Measurements from ENCODE around the gene KRTAP9-6. TPM values are rescaled to one million over a fixed set of nuclear protein-coding genes. Genes with fewer than 3 reads are reported as not detected.

KRTAP9-6 gene
- total and polyA plus RNA-seq, 2 of the 13 experiments (the other 11 are each of a cell fraction or from before 2014, with no cell fraction given), result not detected

DNA sequence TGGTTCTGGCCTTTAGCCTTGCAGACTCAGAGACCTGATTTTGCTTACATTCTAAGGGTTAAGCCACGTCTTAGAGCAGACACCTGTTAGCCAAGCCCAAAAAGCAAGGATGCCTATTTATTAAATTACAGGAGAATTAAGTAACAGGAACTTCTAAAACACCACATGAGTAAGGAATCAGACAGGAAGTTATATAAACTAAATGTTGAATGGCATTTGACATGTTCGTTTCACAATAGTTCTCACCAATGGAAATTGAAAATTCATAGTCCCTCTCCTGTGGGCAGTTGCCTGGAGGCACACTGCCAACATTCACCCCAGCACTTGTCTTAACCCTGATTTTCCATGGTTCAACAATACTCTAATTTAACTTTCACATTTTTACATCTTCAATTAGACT lies 19.4 kb downstream of the KRTAP9-6 start:
- ChIA-PET CTCF (ENCODE audit: low intra/inter-chr PET ratio, low total read pairs) (no interaction called here), POLR2A (no interaction called here)
- H3K27ac ChIP-seq (ENCODE audit: extremely low read length, insufficient read depth, low read length), result no peak overlapping the region
- DNase-seq (ENCODE audit: low spot score) (no peak), FAIRE-seq (no peak), ATAC-seq (no peak)
- H3K9me3 ChIP-seq (ENCODE audit: low read length), result no peaks in the 10 kb centered on the region
- H3K4me2 ChIP-seq (ENCODE audit: low read depth, low read length), result no peak overlapping the region
- 0% methylated on average over 2 of the region's 2 CpGs for WGBS (ENCODE audit: low lambda C conversion rate)
- H2AFZ ChIP-seq (ENCODE audit: low read length), result no peak overlapping the region
- in situ Hi-C loops (cut with HindIII; ENCODE audit: extremely low pct_ligation_motif_present, low pct_unique_long_range_greater_than_20kb), result no loop called here
- H3K79me2 ChIP-seq (ENCODE audit: insufficient read depth, low read length), result no peaks in the 10 kb centered on the region
- no TSS peak for BruUV-seq (replicated peaks)
- TF ChIP-seq ZNF562 (CRISPR knock-in tag; IDR thresholded peaks at IDR 0.05; ENCODE audit: borderline replicate concordance), result no peak
- TF ChIP-seq ZNF552 (CRISPR knock-in tag; IDR thresholded peaks at IDR 0.05; ENCODE audit: borderline replicate concordance), result no peak
- no peak for TF ChIP-seq CCDC6 (CRISPR knock-in tag; IDR thresholded peaks at IDR 0.05)
- no peak for TF ChIP-seq MLLT10 (CRISPR knock-in tag; IDR thresholded peaks at IDR 0.05)
- no peak for TF ChIP-seq ZNF644 (CRISPR knock-in tag; IDR thresholded peaks at IDR 0.05; ENCODE audit: low read depth)
- TF ChIP-seq ZC3H4 (CRISPR knock-in tag; IDR thresholded peaks at IDR 0.05; ENCODE audit: borderline replicate concordance), result no peak
- TF ChIP-seq, protein P1, sequence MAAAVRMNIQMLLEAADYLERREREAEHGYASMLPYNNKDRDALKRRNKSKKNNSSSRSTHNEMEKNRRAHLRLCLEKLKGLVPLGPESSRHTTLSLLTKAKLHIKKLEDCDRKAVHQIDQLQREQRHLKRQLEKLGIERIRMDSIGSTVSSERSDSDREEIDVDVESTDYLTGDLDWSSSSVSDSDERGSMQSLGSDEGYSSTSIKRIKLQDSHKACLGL (CRISPR knock-in tag; IDR thresholded peaks at IDR 0.05), result no peak
- peaks cover 6% of the 10 kb centered on the region; the same call in 1 of the 2 replicates for H3K4me1 ChIP-seq (ENCODE audit: insufficient read depth, low read length)
- H3K27me3 ChIP-seq (ENCODE audit: control insufficient read depth in 1 of 2, insufficient read depth in 2 of 2, low read length in 2 of 2), result no peaks in the 10 kb centered on the region
- no peak overlapping the region for H3K4me3 ChIP-seq (replicated peaks in 1 of 3; ENCODE audit: insufficient read depth in 1 of 3, low read depth in 2 of 3, low read length in 3 of 3)
- no peak overlapping the region for H3K9ac ChIP-seq (ENCODE audit: insufficient read depth, low read depth, low read length)
- no peaks in the 10 kb centered on the region for H3K36me3 ChIP-seq (replicated peaks in 1 of 2; ENCODE audit: control insufficient read depth in 1 of 2, insufficient read depth in 2 of 2, low read length in 2 of 2)
- H4K20me1 ChIP-seq (ENCODE audit: insufficient read depth, low read length), result no peaks in the 10 kb centered on the region
- intact Hi-C loops (cut with micrococcal nuclease; ENCODE audit: unreplicated experiment), result no loop called here

DNA sequence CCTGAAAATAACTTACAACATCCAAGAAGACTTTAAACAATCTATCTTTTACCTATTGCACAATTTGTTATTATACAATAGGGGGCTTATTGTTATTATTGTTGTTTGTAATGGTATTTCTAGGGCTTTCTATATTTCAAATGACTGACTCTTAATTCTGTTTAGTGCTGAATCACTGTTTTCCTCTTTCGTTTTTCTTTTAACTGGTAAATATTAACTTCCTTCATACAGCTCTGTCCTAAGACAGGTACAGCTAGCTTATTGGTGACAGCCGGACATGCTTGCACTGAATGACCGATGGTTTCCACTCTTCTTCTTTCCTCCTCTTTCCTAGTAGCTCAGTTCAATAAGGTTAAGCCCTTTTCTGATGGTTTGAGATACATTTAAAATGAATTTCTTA lies 21.9 kb downstream of the KRTAP9-6 start:
- ChIA-PET POLR2A (no interaction called here), CTCF (ENCODE audit: low intra/inter-chr PET ratio, low total read pairs) (no interaction called here)
- Histone ChIP-seq H3K27ac (ENCODE audit: extremely low read length, insufficient read depth, low read length) (no peak overlapping the region), H3K9ac (ENCODE audit: insufficient read depth, low read depth, low read length) (no peak overlapping the region), H3K36me3 (replicated peaks in 1 of 2; ENCODE audit: control insufficient read depth in 1 of 2, insufficient read depth in 2 of 2, low read length in 2 of 2) (no peaks in the 10 kb centered on the region), H4K20me1 (ENCODE audit: insufficient read depth, low read length) (no peaks in the 10 kb centered on the region), H2AFZ (ENCODE audit: low read length) (no peak overlapping the region), H3K27me3 (ENCODE audit: control insufficient read depth in 1 of 2, insufficient read depth in 2 of 2, low read length in 2 of 2) (no peaks in the 10 kb centered on the region), H3K9me3 (ENCODE audit: low read length) (no peaks in the 10 kb centered on the region), H3K79me2 (ENCODE audit: insufficient read depth, low read length) (no peaks in the 10 kb centered on the region), H3K4me1 (ENCODE audit: insufficient read depth, low read length) (peaks cover 6% of the 10 kb centered on the region; the same call in 1 of the 2 replicates), H3K4me2 (ENCODE audit: low read depth, low read length) (no peak overlapping the region), H3K4me3 (replicated peaks in 1 of 3; ENCODE audit: insufficient read depth in 1 of 3, low read depth in 2 of 3, low read length in 3 of 3) (no peak overlapping the region)
- peak; percentile 0 for DNase-seq (ENCODE audit: low spot score)
- intact Hi-C loops (cut with micrococcal nuclease; ENCODE audit: unreplicated experiment) (no loop called here), in situ Hi-C loops (cut with HindIII; ENCODE audit: extremely low pct_ligation_motif_present, low pct_unique_long_range_greater_than_20kb) (no loop called here)
- ATAC-seq, result no peak; the same call in 2 of the 3 replicates
- no peak for FAIRE-seq
- 3% methylated on average over 3 of the region's 3 CpGs for WGBS (ENCODE audit: low lambda C conversion rate)
- BruUV-seq (replicated peaks), result no TSS peak
- TF ChIP-seq NFIC (IDR thresholded peaks at IDR 0.05; ENCODE audit: low read length), result no peak
- TF ChIP-seq MAFF (IDR thresholded peaks at IDR 0.05; ENCODE audit: low read depth, low read length), result peak; percentile 30; the same call in 1 of the 2 replicates
- TF ChIP-seq ZNF703 (CRISPR knock-in tag; IDR thresholded peaks at IDR 0.05; ENCODE audit: borderline replicate concordance), result no peak
- no peak for TF ChIP-seq DNMT1 (CRISPR knock-in tag; IDR thresholded peaks at IDR 0.05)
- TF ChIP-seq PHB2 (IDR thresholded peaks at IDR 0.05; ENCODE audit: partially characterized antibody), result no peak
- TF ChIP-seq HNRNPLL (IDR thresholded peaks at IDR 0.05; ENCODE audit: low read depth, low read length, poor library complexity, severe bottlenecking), result no peak
- TF ChIP-seq CEBPB (IDR thresholded peaks at IDR 0.05; ENCODE audit: borderline replicate concordance, low read depth, low read length), result peak; percentile 45; the same call in 1 of the 2 replicates
